HG03571 (cell line): Measurements from ENCODE around the gene CHST11.

Source experiments
- ATAC-seq: cut with Tn5 transposase; IDR thresholded peaks from one replicate; pipeline ENCODE4 v1.9.1; 2021; ENCODE audit not compliant: unreplicated experiment

The CHST11 gene

GRCh38 chr12:104501660-104502059, 44.9 kb downstream of the CHST11 start:
- no peak for ATAC-seq

- ATAC-seq, result no peak
Measured at GRCh38 chr12:104502217-104502616, 45.5 kb downstream of the CHST11 start.

GRCh38 chr12:104502638-104503037, 45.9 kb downstream of the CHST11 start:
- no peak for ATAC-seq

- ATAC-seq, result no peak
Measured at GRCh38 chr12:104503191-104503590, 46.4 kb downstream of the CHST11 start.

DNA sequence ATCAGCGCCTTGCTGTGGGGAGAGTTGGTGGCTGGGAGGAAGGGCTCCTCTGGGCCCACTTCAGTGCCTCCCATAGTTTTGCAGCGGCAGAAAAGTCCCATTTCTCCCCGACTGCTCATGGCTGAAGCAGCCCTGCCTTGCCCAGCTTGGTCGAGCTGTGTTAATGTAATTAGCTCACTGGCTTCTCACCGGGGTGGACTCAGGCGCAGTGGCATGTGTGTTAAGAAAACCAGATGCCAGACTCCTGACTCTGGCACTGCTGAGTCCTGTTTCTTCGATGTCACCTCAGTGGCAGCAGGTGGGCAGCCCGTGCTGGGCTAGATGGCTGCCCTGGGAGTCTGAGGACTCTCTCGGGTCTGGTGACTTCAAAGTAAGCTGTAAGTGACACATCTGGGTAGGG, 47.4 kb downstream of the CHST11 start:
- no peak for ATAC-seq

- peak; percentile 89 for ATAC-seq
Measured at GRCh38 chr12:104505095-104505818, 48.5 kb downstream of the CHST11 start.

DNA sequence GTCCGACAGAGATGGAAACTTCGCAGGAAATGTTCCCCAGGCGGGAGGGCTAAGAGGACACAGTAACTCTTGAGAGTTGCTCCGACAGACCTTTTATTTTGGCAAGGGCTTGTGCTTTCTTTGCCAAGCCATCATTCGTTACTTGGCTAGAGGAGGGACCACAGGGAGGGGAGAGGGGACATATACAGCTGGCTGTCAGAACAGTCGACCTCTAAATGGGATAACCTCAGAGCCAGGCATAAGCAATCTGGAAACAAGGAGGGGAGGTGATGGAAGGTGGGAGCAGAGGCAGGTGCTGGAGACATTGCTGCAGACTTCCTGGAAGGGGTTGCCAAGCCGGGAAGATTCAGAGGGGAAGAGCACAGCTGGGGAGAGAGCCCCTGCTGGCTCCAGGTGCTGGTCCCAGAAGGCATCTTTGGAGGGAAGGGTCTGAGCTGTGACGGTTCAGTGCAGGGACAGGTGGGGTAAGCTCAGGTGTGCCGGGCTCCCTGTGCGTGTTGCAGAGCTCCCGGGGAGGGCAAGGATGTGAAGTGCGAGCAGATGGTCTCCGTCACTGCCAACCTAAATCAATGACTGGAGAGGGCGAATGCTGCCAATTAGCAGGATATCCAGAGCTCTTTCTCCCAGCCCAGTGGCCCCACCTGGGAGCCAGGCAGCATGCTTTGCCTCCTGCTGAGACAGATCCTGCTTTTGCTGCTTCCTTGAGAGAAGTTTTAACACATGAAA, 50.1 kb downstream of the CHST11 start:
- no peak for ATAC-seq

DNA sequence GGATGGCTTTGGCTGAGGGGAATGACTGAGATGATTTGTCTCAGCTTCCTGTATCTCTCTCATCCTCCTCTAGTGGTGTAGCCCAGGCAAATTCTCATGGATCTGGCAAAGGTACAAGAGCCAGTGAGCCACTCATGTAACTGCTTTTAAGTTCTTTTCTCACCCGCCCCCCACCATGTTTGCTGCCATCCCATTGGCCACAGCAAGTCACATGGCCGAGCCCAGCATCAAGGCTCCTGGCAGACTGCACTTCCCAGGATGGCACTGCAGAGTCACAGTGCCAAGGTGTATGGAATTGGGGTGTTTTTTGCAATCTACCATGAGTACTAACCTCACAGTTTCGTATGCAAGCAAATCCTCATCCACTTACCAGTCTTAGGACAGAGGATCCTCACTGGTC, 50.9 kb downstream of the CHST11 start:
- no peak for ATAC-seq

DNA sequence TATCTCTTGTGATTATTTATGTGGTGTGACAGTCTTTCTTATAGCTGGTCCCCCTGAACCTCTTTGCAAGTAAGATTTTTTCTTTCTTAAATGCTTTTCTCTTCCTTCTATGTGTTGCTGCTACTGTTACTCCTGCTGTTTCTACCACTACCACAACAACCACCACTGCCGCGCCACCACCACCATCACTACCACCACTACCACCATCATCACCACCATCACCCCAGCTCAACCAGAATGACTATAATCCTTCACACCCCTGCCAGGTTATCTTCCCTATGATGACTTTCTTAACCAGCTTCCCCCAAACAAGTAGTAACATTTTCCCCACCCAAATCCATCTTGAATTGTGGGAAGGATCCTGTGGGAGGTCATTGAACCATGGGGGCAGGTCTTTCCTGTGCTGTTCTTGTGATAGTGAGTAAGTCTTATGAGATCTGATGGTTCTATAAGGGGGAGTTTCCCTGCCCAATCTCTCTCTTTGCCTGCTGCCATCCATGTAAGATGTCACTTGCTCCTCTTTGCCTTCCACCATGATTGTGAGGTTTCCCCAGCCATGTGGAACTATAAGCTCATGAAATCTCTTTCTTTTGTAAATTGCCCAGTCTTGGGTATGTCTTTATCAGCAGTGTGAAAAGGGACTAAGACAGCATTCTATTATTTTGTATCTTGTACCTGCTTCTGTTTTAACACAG, 52.2 kb downstream of the CHST11 start:
- no peak for ATAC-seq

- no peak for ATAC-seq
Measured at GRCh38 chr12:104510145-104510872, 53.6 kb downstream of the CHST11 start.

GRCh38 chr12:104510873-104511440, 54.2 kb downstream of the CHST11 start:
- ATAC-seq, result no peak

DNA sequence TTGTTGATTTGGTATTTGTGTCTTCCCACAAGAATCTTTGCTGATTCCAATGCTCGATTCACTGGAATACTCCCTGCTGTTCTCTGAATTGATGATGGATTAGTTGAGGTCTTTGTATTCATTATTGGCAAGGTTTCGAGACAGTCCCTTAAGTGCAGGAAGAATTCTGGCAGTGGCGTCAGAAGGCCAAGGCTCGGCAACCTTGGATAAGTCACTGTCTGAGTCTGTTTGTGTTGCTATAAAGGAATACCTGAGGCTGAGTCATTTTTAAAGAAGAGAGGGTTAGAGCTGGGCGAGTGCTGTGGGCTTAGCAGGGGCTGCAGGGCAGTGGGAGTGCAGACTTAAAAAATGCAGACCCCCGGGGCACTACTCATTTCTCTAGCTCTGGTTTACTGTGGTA, 56.9 kb downstream of the CHST11 start:
- ATAC-seq, result no peak

GRCh38 chr12:104514092-104514810, 57.5 kb downstream of the CHST11 start:
- no peak for ATAC-seq

GRCh38 chr12:104515899-104516298, 59.2 kb downstream of the CHST11 start:
- ATAC-seq, result no peak

- no peak for ATAC-seq
Measured at GRCh38 chr12:104516821-104517220, 60.1 kb downstream of the CHST11 start.

DNA sequence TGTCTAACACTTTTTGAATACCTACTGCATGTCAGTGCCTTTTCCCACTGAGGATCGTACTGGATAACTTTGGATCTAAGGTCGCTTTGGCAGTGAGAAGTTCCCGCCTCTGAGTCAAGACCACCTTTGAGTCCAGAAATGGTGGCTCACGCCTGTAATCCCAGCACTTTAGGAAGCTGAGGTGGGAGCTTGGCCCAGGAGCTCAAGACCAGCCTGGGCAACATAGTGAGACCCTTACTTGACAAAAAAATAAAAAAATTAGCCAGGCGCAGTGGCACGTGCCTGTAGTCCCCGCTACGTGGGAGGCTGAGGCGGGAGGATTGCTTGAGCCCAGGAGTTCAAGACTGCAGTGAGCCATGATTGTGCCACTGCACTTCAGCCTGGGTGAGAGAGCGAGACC, 61.1 kb downstream of the CHST11 start:
- no peak for ATAC-seq

DNA sequence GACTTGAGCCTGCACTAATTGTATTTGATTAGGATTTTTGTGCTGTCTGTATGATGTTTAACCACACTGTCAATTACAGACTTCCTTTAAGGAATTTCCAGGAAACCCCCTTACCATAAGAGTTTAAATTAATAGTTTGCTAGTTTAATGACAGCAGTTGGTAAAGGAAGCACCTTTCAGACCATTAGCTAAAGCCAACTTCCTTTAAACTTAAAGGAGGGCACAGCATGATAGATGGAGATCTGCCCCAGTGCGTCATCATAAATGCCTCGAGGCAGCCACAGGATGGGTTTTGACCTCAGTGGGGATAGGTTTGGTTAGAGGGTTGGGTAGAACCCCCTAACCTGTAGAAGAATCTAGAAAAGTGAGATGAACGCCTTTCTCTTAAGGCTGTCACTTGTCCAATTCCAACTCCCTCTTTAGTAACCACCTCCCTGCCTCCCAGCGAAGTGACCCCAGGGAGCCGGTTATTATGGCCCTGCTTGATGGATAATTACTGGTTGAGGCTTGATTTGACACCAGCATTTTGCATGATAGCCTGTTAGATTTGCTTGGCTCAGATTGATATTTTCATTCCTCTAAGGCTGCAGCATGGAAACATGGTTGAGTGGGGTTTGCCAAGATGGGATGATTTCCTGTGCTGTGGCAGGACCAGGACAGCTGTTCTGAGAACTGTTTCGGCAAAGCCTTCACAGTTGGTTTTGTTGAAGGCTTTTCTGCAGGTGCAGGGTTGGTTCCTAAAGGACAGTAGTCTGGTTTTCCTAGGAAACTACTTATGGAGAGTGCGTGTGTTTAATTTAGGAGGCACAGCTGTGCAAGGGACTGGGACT, 62.7 kb downstream of the CHST11 start:
- ATAC-seq, result no peak

DNA sequence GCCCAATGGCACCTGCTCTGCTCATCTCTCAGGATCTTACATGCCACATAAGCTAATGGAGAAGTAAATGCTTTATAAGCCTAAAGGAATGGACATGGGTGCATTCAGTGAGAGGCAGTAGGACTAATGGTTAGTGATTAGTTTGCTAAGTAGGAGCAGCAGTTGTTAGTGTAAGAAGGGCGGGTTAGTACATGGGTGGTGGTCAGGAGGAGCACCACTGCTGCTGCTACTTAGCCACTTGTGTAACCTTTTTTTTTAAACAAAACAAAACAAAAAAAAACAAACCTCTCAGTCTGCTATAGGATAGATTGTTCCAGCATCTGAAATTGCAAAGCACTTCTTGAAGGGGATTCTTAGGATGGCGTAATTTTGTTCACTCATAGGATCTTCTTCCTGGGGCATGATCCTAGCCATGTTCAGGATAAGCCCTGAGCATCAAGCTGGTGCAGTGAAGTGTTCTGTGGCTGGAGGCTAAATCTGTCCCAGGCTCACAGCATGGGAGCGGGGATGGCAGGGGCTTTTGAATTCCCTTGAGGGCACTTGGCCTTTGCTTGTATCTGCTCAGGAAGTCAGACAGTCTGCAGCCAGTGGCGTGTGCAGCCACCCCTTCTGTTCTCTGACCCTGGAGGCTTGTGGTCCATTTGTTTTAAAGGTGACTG, 63.6 kb downstream of the CHST11 start:
- peak; percentile 58 for ATAC-seq

- no peak for ATAC-seq
Measured at GRCh38 chr12:104521731-104522130, 65.0 kb downstream of the CHST11 start.
